ENCODE data around the gene AGRP. TPM values are rescaled to one million over a fixed set of nuclear protein-coding genes. Genes with fewer than 3 reads are reported as not detected.

The AGRP gene
- total RNA-seq, 1 experiment from 2014 or later: not detected

GRCh38 chr16:67454852-67455251 lies 28.5 kb downstream of the AGRP start:
- Mint-ChIP-seq H3K4me1 (peaks cover 7 to 10% of the 10 kb centered on the region in 2 experiments), H3K36me3 (ENCODE audit: insufficient read depth in 1 of 3, low read depth in 3 of 3) (peaks cover 0 to 15% (median 4%) of the 10 kb centered on the region in 3 experiments; a peak in 3 of 7 replicates), H3K27ac (peak overlapping the region in 1 of 3 experiments; percentile 68; a peak in 1 of 7 replicates), H3K4me3 (no peak overlapping the region), H3K9me3 (no peaks in the 10 kb centered on the region), H3K27me3 (ENCODE audit: low read depth) (no peaks in the 10 kb centered on the region)
- H3K4ac ChIP-seq (ENCODE audit: low read depth, low read length): no peak overlapping the region
- DNase-seq: no peak
- no peak overlapping the region for H3K23ac ChIP-seq (ENCODE audit: insufficient read length, low read depth, low read length)
- H2AK5ac ChIP-seq (ENCODE audit: insufficient read length, low read length): no peak overlapping the region
- H3K79me2 ChIP-seq (ENCODE audit: insufficient read depth, low read length): no peaks in the 10 kb centered on the region
- TF ChIP-seq, protein P1, sequence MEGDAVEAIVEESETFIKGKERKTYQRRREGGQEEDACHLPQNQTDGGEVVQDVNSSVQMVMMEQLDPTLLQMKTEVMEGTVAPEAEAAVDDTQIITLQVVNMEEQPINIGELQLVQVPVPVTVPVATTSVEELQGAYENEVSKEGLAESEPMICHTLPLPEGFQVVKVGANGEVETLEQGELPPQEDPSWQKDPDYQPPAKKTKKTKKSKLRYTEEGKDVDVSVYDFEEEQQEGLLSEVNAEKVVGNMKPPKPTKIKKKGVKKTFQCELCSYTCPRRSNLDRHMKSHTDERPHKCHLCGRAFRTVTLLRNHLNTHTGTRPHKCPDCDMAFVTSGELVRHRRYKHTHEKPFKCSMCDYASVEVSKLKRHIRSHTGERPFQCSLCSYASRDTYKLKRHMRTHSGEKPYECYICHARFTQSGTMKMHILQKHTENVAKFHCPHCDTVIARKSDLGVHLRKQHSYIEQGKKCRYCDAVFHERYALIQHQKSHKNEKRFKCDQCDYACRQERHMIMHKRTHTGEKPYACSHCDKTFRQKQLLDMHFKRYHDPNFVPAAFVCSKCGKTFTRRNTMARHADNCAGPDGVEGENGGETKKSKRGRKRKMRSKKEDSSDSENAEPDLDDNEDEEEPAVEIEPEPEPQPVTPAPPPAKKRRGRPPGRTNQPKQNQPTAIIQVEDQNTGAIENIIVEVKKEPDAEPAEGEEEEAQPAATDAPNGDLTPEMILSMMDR (conservative IDR thresholded peaks at IDR 0.05): no peak
- H3K18ac ChIP-seq (ENCODE audit: insufficient read length, low read depth, low read length): no peak overlapping the region
- no peak overlapping the region for H3K56ac ChIP-seq (ENCODE audit: insufficient read length, low read depth, low read length)
- H3K14ac ChIP-seq (ENCODE audit: insufficient read depth, low read length): no peak overlapping the region; the same call in 1 of the 2 replicates
- H2BK5ac ChIP-seq (ENCODE audit: insufficient read length, low read length): no peak overlapping the region
- H2BK12ac ChIP-seq (ENCODE audit: insufficient read length, low read depth, low read length): no peak overlapping the region
- no peak overlapping the region for H3T11ph ChIP-seq (ENCODE audit: low read length)
- H4K20me1 ChIP-seq (ENCODE audit: control insufficient read depth, insufficient read depth, insufficient read length): no peaks in the 10 kb centered on the region
- H3K9ac ChIP-seq (ENCODE audit: extremely low read depth, insufficient read length, low read length): no peak overlapping the region
- H3K27me3 ChIP-seq (ENCODE audit: insufficient read depth, low read length): no peaks in the 10 kb centered on the region
- H4K5ac ChIP-seq (ENCODE audit: insufficient read length, low read depth, low read length): no peak overlapping the region
- H3K27ac ChIP-seq (ENCODE audit: insufficient read length, low read depth, low read length): no peak overlapping the region
- no peak overlapping the region for H2AFZ ChIP-seq (ENCODE audit: low read length)
- H4K8ac ChIP-seq (replicated peaks; ENCODE audit: insufficient read length, low read depth, low read length): no peak overlapping the region
- H2BK15ac ChIP-seq (ENCODE audit: low read depth, low read length): no peak overlapping the region
- no peak overlapping the region for H3K4me2 ChIP-seq (ENCODE audit: insufficient read depth, insufficient read length, low read length)
- H3K4me1 ChIP-seq (ENCODE audit: insufficient read depth, low read length): no peaks in the 10 kb centered on the region
- no CpG with 5 or more reads among the region's 6 CpGs for WGBS (ENCODE audit: extremely low coverage, insufficient read length, low lambda C conversion rate)
- H3K9me3 ChIP-seq (ENCODE audit: control insufficient read depth, low read depth, low read length): no peaks in the 10 kb centered on the region
- H2BK20ac ChIP-seq (ENCODE audit: low read depth, low read length, poor library complexity, severe bottlenecking): no peak overlapping the region
- no peaks in the 10 kb centered on the region for H3K23me2 ChIP-seq (ENCODE audit: insufficient read length, low read depth, low read length, poor library complexity, severe bottlenecking)
- no peaks in the 10 kb centered on the region for H3K79me1 ChIP-seq (ENCODE audit: insufficient read depth, low read depth, low read length, poor library complexity, severe bottlenecking)
- no peak overlapping the region for H4K91ac ChIP-seq (ENCODE audit: insufficient read length, low read depth, low read length)
- H2BK120ac ChIP-seq (ENCODE audit: low read depth, low read length, poor library complexity, severe bottlenecking): no peak overlapping the region
